H1 (cell line): Measurements from ENCODE around the gene SCAF1. TPM values are rescaled to one million over a fixed set of nuclear protein-coding genes. Genes with fewer than 3 reads are reported as not detected.

Experiments
- EGR1 ChIP-seq: IDR thresholded peaks from 2 replicates; pipeline ENCODE4 v1.6.1; 2011; ENCODE audit warnings: low read depth, low read length, borderline replicate concordance
- KDM5A ChIP-seq: fragments of 200-600 bp; IDR thresholded peaks from 2 replicates; pipeline ENCODE4 v1.7.1; 2012; ENCODE audit warnings: mild to moderate bottlenecking, low read length, inconsistent platforms, mixed read lengths
- TAF7 ChIP-seq: optimal IDR thresholded peaks from 2 replicates; pipeline ENCODE3; 2011; ENCODE audit warnings: low read depth, mild to moderate bottlenecking, inconsistent platforms, low read length, moderate library complexity, borderline replicate concordance
- microRNA-seq, 2 experiments: library from miRNA; unstranded; fragments of <30 nt; microRNA quantifications; one replicate each; pipeline versions ENCODE4 to v1.2.0, GENCODE V29; 2016 to 2020; ENCODE audit warnings: borderline microRNAs expressed in 2 of 2, borderline number of aligned reads in 2 of 2, borderline replicate concordance in 1 of 2
- polyA plus RNA-seq, 7 experiments: library from polyadenylated mRNA; depleted of rRNA in 3 of 7; stranded (reverse) in 5 of 7; unstranded in 2 of 7; fragments of >200 nt in 5 of 7; fragments of 200-250 nt in 2 of 7; gene quantifications; 1 replicate in 5 of 7; 2 replicates in 1 of 7; 4 replicates in 1 of 7; pipeline versions ENCODE4 v1.2.1 to v1.2.3, GENCODE V29; 2011 to 2013; ENCODE audit warnings: missing spikeins in 2 of 7, mixed read lengths in 2 of 7
- small RNA-seq: library from polyadenylated mRNA; stranded (forward); fragments of <200 nt; extraction: miRNeasy Mini kit (QIAGEN cat#:217004); gene quantifications from one replicate; pipeline ENCODE3, GENCODE V24; 2013; ENCODE audit not compliant: insufficient read depth
- total RNA-seq: library from RNA; stranded (reverse); fragmentation: NEBNext Ultra II Directional; extraction: Animal tissue kit (Norgen Biotek cat#: 25700); gene quantifications from 2 replicates; pipeline ENCODE4 v1.2.1, GENCODE V29; 2021

SCAF1 gene
- total and polyA plus RNA-seq, 2 of the 8 experiments (the other 6 are each of a cell fraction or from before 2014, with no cell fraction given): 9.7 to 81.7 TPM

DNA sequence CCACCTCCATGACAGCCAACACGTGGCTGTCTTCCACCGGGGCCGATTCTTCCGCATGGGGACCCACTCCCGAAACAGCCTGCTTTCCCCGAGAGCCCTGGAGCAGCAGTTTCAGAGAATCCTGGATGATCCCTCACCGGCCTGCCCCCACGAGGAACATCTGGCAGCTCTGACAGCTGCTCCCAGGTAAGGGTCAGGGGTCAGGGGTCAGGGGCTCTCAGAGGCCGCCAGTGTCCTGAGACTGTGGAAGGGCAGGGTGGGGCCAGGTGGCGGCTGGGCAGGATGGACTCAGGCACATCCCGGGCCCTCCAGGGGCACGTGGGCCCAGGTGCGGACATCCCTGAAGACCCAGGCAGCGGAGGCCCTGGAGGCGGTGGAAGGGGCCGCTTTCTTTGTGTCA is 63.9 kb downstream of the SCAF1 start (continued):
- TF ChIP-seq EGR1 (no peak), KDM5A (no peak), TAF7 (no peak)

Small RNA genes lying within 50 kb of the gene (microRNA-seq; reads per million reads assigned to microRNA genes)
- gene MIR5088: 0 to 0.20 reads per million in 2 experiments

Small RNA genes lying within 50 kb of the gene (small RNA-seq; reads per million reads assigned to genes)
- not detected for gene MIR5088

Other genes starting within 250 kb of the SCAF1 start
- 0.82 TPM in 1 of 2 replicates, not detected in the other for gene PTH2, start 218.8 kb upstream of the SCAF1 start, total RNA-seq
- gene PTH2, start 218.8 kb upstream of the SCAF1 start, polyA plus RNA-seq (2011; rRNA removed): 0.50 TPM in 1 of 2 replicates, not detected in the other
- 0.93 and 1.1 TPM in 2 replicates for gene GFY, start 216.8 kb upstream of the SCAF1 start, total RNA-seq
- gene GFY, start 216.8 kb upstream of the SCAF1 start, polyA plus RNA-seq (2011; rRNA removed): 0.68 and 1.2 TPM in 2 replicates
- 2.3 and 3.0 TPM in 2 replicates for gene SLC17A7, start 200.7 kb upstream of the SCAF1 start, total RNA-seq
- 2.7 and 4.7 TPM in 2 replicates for gene SLC17A7, start 200.7 kb upstream of the SCAF1 start, polyA plus RNA-seq (2011; rRNA removed)
- 146 and 155 TPM in 2 replicates for gene PIH1D1, start 190.4 kb upstream of the SCAF1 start, total RNA-seq
- gene PIH1D1, start 190.4 kb upstream of the SCAF1 start, polyA plus RNA-seq (2011; rRNA removed): 195 and 220 TPM in 2 replicates
- 32.7 and 34.3 TPM in 2 replicates for gene ALDH16A1, start 189.0 kb upstream of the SCAF1 start, total RNA-seq
- 30.5 and 54.8 TPM in 2 replicates for gene ALDH16A1, start 189.0 kb upstream of the SCAF1 start, polyA plus RNA-seq (2011; rRNA removed)
- 1.6 and 2.6 TPM in 2 replicates for gene FLT3LG, start 168.0 kb upstream of the SCAF1 start, total RNA-seq
- gene FLT3LG, start 168.0 kb upstream of the SCAF1 start, polyA plus RNA-seq (2011; rRNA removed): 3.2 and 3.9 TPM in 2 replicates
- 3,305 and 3,520 TPM in 2 replicates for gene RPL13A, start 154.6 kb upstream of the SCAF1 start, total RNA-seq
- 8,501 and 8,868 TPM in 2 replicates for gene RPL13A, start 154.6 kb upstream of the SCAF1 start, polyA plus RNA-seq (2011; rRNA removed)
- 2,240 and 2,296 TPM in 2 replicates for gene RPS11, start 145.8 kb upstream of the SCAF1 start, total RNA-seq
- 4,988 and 6,072 TPM in 2 replicates for gene RPS11, start 145.8 kb upstream of the SCAF1 start, polyA plus RNA-seq (2011; rRNA removed)
- gene FCGRT, start 129.5 kb upstream of the SCAF1 start, total RNA-seq: 43.4 and 46.5 TPM in 2 replicates
- 41.2 and 66.7 TPM in 2 replicates for gene FCGRT, start 129.5 kb upstream of the SCAF1 start, polyA plus RNA-seq (2011; rRNA removed)
- gene RCN3, start 114.2 kb upstream of the SCAF1 start, total RNA-seq: 18.9 and 19.5 TPM in 2 replicates
- gene RCN3, start 114.2 kb upstream of the SCAF1 start, polyA plus RNA-seq (2011; rRNA removed): 5.8 and 9.4 TPM in 2 replicates
- gene NOSIP, start 61.7 kb upstream of the SCAF1 start, total RNA-seq: 85.1 and 93.8 TPM in 2 replicates
- 192 and 254 TPM in 2 replicates for gene NOSIP, start 61.7 kb upstream of the SCAF1 start, polyA plus RNA-seq (2011; rRNA removed)
- 4.1 and 5.7 TPM in 2 replicates for gene PRRG2, start 60.9 kb upstream of the SCAF1 start, total RNA-seq
- 5.6 and 6.3 TPM in 2 replicates for gene PRRG2, start 60.9 kb upstream of the SCAF1 start, polyA plus RNA-seq (2011; rRNA removed)
- 59.4 and 63.8 TPM in 2 replicates for gene PRR12, start 51.0 kb upstream of the SCAF1 start, total RNA-seq
- gene PRR12, start 51.0 kb upstream of the SCAF1 start, polyA plus RNA-seq (2011; rRNA removed): 2.5 and 4.6 TPM in 2 replicates
- 16.9 and 17.7 TPM in 2 replicates for gene RRAS, start 2.1 kb upstream of the SCAF1 start, total RNA-seq
- 49.1 and 62.9 TPM in 2 replicates for gene RRAS, start 2.1 kb upstream of the SCAF1 start, polyA plus RNA-seq (2011; rRNA removed)
- gene IRF3, start 23.6 kb downstream of the SCAF1 start, total RNA-seq: 114 and 115 TPM in 2 replicates
- gene IRF3, start 23.6 kb downstream of the SCAF1 start, polyA plus RNA-seq (2011; rRNA removed): 103 and 185 TPM in 2 replicates
- 126 and 133 TPM in 2 replicates for gene BCL2L12, start 23.7 kb downstream of the SCAF1 start, total RNA-seq
- gene BCL2L12, start 23.7 kb downstream of the SCAF1 start, polyA plus RNA-seq (2011; rRNA removed): 209 and 280 TPM in 2 replicates
- 561 and 579 TPM in 2 replicates for gene PRMT1, start 35.1 kb downstream of the SCAF1 start, total RNA-seq
- gene PRMT1, start 35.1 kb downstream of the SCAF1 start, polyA plus RNA-seq (2011; rRNA removed): 1,215 and 1,548 TPM in 2 replicates
- 2.6 and 4.3 TPM in 2 replicates for gene ADM5, start 47.4 kb downstream of the SCAF1 start, total RNA-seq
- 2.5 and 5.4 TPM in 2 replicates for gene ADM5, start 47.4 kb downstream of the SCAF1 start, polyA plus RNA-seq (2011; rRNA removed)
- gene CPT1C, start 48.9 kb downstream of the SCAF1 start, total RNA-seq: 91.8 and 98.3 TPM in 2 replicates
- gene CPT1C, start 48.9 kb downstream of the SCAF1 start, polyA plus RNA-seq (2011; rRNA removed): 79.6 and 122 TPM in 2 replicates
- not detected in 2 replicates for gene TSKS, start 121.1 kb downstream of the SCAF1 start, total RNA-seq
- gene TSKS, start 121.1 kb downstream of the SCAF1 start, polyA plus RNA-seq (2011; rRNA removed): 0.21 and 0.24 TPM in 2 replicates
- 105 and 109 TPM in 2 replicates for gene AP2A1, start 124.8 kb downstream of the SCAF1 start, total RNA-seq
- 106 and 157 TPM in 2 replicates for gene AP2A1, start 124.8 kb downstream of the SCAF1 start, polyA plus RNA-seq (2011; rRNA removed)
- 33.9 and 34.1 TPM in 2 replicates for gene FUZ, start 171.1 kb downstream of the SCAF1 start, total RNA-seq
- 28.4 and 43.8 TPM in 2 replicates for gene FUZ, start 171.1 kb downstream of the SCAF1 start, polyA plus RNA-seq (2011; rRNA removed)
- 71.4 and 73.9 TPM in 2 replicates for gene MED25, start 176.1 kb downstream of the SCAF1 start, total RNA-seq
- 21.6 and 40.4 TPM in 2 replicates for gene MED25, start 176.1 kb downstream of the SCAF1 start, polyA plus RNA-seq (2011; rRNA removed)
- gene PTOV1, start 208.9 kb downstream of the SCAF1 start, total RNA-seq: 251 and 261 TPM in 2 replicates
- 147 and 213 TPM in 2 replicates for gene PTOV1, start 208.9 kb downstream of the SCAF1 start, polyA plus RNA-seq (2011; rRNA removed)
- 105 TPM in 2 replicates for gene PNKP, start 225.4 kb downstream of the SCAF1 start, total RNA-seq
- 45.8 and 66.5 TPM in 2 replicates for gene PNKP, start 225.4 kb downstream of the SCAF1 start, polyA plus RNA-seq (2011; rRNA removed)
- 45.9 and 46.7 TPM in 2 replicates for gene AKT1S1, start 235.1 kb downstream of the SCAF1 start, total RNA-seq
- 40.7 and 73.3 TPM in 2 replicates for gene AKT1S1, start 235.1 kb downstream of the SCAF1 start, polyA plus RNA-seq (2011; rRNA removed)
- 44.9 and 47.6 TPM in 2 replicates for gene TBC1D17, start 235.5 kb downstream of the SCAF1 start, total RNA-seq
- 30.3 and 53.7 TPM in 2 replicates for gene TBC1D17, start 235.5 kb downstream of the SCAF1 start, polyA plus RNA-seq (2011; rRNA removed)